Lung (tissue), 12 donors: ENCODE measurements around the gene MRRF. TPM values are rescaled to one million over a fixed set of nuclear protein-coding genes. Genes with fewer than 3 reads are reported as not detected.

Experiments
- ATAC-seq: fragments of 200-7000 bp; cut with Tn5 transposase; one replicate; pipeline ENCODE4 v1.9.1; 2020; ENCODE audit warnings: moderate number of reproducible peaks; ENCODE audit not compliant: insufficient read depth, low FRiP score
- DNase-seq, 3 donors: peaks; one replicate each; pipeline ENCODE4 v3.0.0-alpha.2; 2013 to 2017
- H3K27ac ChIP-seq, 2 donors: one replicate each; pipeline ENCODE4 v1.5.1; 2013; ENCODE audit warnings: mild to moderate bottlenecking in 2 of 2, moderate library complexity in 2 of 2, control low read depth in 1 of 2, inconsistent platforms in 1 of 2, low read depth in 1 of 2, low read length in 1 of 2
- H3K27me3 ChIP-seq, 3 donors: one replicate each; pipeline ENCODE4 v1.5.1; 2013; ENCODE audit warnings: low read length in 2 of 3; ENCODE audit not compliant: control insufficient read depth in 3 of 3, insufficient read depth in 3 of 3
- H3K36me3 ChIP-seq, 4 donors: one replicate each; pipeline ENCODE4 v1.5.1; 2013; ENCODE audit warnings: low read length in 4 of 4, mild to moderate bottlenecking in 1 of 4, moderate library complexity in 1 of 4; ENCODE audit not compliant: control insufficient read depth in 4 of 4, insufficient read depth in 4 of 4
- H3K4me1 ChIP-seq, 5 donors: one replicate each; pipeline ENCODE4 v1.5.1; 2013; ENCODE audit warnings: low read length in 5 of 5, mild to moderate bottlenecking in 2 of 5, moderate library complexity in 1 of 5; ENCODE audit not compliant: control insufficient read depth in 5 of 5, insufficient read depth in 5 of 5
- H3K4me3 ChIP-seq: one replicate; pipeline ENCODE4 v1.5.1; 2013; ENCODE audit warnings: mild to moderate bottlenecking, control low read depth, moderate library complexity
- H3K9ac ChIP-seq, 2 donors: one replicate each; pipeline ENCODE4 v1.5.1; 2013; ENCODE audit warnings: low read length in 2 of 2, control low read depth in 1 of 2; ENCODE audit not compliant: insufficient read depth in 1 of 2
- H3K9me3 ChIP-seq, 4 donors: one replicate each; pipeline ENCODE4 v1.5.1; 2013; ENCODE audit warnings: low read length in 3 of 4, mild to moderate bottlenecking in 1 of 4, moderate library complexity in 1 of 4; ENCODE audit not compliant: control insufficient read depth in 4 of 4, insufficient read depth in 3 of 4
- CTCF ChIP-seq: IDR thresholded peaks from 2 replicates; pipeline ENCODE4 v1.5.1; 2012; ENCODE audit warnings: mild to moderate bottlenecking; ENCODE audit errors: control extremely low read depth, extremely low read depth
- WGBS, 2 donors: extraction: QIAGEN DNeasy Blood & Tissue Kit; methylation state at CpG; one replicate each; pipeline ENCODE4 v1.1.7; 2013; 5-methylcytosine and 5-hydroxymethylcytosine counted together
- polyA plus RNA-seq, 2 donors: library from polyadenylated mRNA; stranded (reverse); fragments of 200-250 nt; gene quantifications; one replicate each; pipeline ENCODE4 v1.2.1, GENCODE V29; 2013
- total RNA-seq, 2 donors: library from RNA; depleted of rRNA in 1 of 2; stranded (reverse); fragments of >200 nt in 1 of 2; gene quantifications; one replicate each; pipeline ENCODE4 v1.2.1, GENCODE V29; 2014 to 2021
- donor health status: control.
- donor health status: control.
- donor health status: Bipolar disorder and iron deficiency.
- donor health status: healthy.
- donor health status: DM: yes; HTN: yes; CAD: no.

MRRF gene
- total and polyA plus RNA-seq, 4 donors, result 22.3 to 43.9 (median 31.1) TPM

- ATAC-seq, result no peak
- whole genome bisulfite sequencing, 2 donors, result 58 to 61% methylated on average over 10 of the region's 10 CpGs
- no peak overlapping the region for H3K4me3 ChIP-seq
- H3K9me3 ChIP-seq, result no peaks in the 10 kb centered on the region
- H3K9ac ChIP-seq, result no peak overlapping the region
- no peak for DNase-seq
- H3K27ac ChIP-seq, result no peak overlapping the region
- H3K4me1 ChIP-seq, result peaks cover 0 to 13% (median 0%) of the 10 kb centered on the region in 5 donors
- peaks cover 0 to 3% (median 0%) of the 10 kb centered on the region in 4 donors for H3K36me3 ChIP-seq
- H3K27me3 ChIP-seq, result peaks cover 0 to 5% (median 2%) of the 10 kb centered on the region in 3 donors
- TF ChIP-seq CTCF, result no peak
Measured at GRCh38 chr9:122333169-122333808, 68.6 kb downstream of the MRRF start.

GRCh38 chr9:122334916-122335315 is 70.2 kb downstream of the MRRF start:
- Histone ChIP-seq H3K36me3 (no peaks in the 10 kb centered on the region), H3K4me1 (peaks cover 0 to 17% (median 0%) of the 10 kb centered on the region in 5 donors), H3K4me3 (no peak overlapping the region), H3K27me3 (peaks cover 0 to 7% (median 6%) of the 10 kb centered on the region in 3 donors), H3K27ac (no peak overlapping the region), H3K9ac (no peak overlapping the region), H3K9me3 (no peaks in the 10 kb centered on the region)
- ATAC-seq (no peak), DNase-seq (no peak)
- no peak for TF ChIP-seq CTCF
- WGBS, 2 donors, result 90 to 95% methylated on average over 4 of the region's 4 CpGs

GRCh38 chr9:122336189-122336588 is 71.5 kb downstream of the MRRF start:
- Histone ChIP-seq H3K27me3 (peaks cover 0 to 7% (median 6%) of the 10 kb centered on the region in 3 donors), H3K9me3 (no peaks in the 10 kb centered on the region), H3K4me1 (peaks cover 0 to 13% (median 0%) of the 10 kb centered on the region in 5 donors), H3K27ac (no peak overlapping the region), H3K9ac (no peak overlapping the region), H3K4me3 (no peak overlapping the region), H3K36me3 (no peaks in the 10 kb centered on the region)
- DNase-seq (no peak), ATAC-seq (no peak)
- 91 to 92% methylated on average over 5 of the region's 5 CpGs for WGBS, 2 donors
- no peak for TF ChIP-seq CTCF
